Adipocyte (in vitro differentiated cells): ENCODE data around the gene ELMO1.
A peak's percentile ranks its signal among the peaks of the same experiment; 100 is the strongest.

Experiments
- DNase-seq: peaks from one replicate; pipeline ENCODE4 v3.0.0-alpha.2; 2015; ENCODE audit warnings: low read depth
- H3K27me3 ChIP-seq: replicated peaks from 2 replicates; pipeline ENCODE4 v1.7.0; 2013; ENCODE audit warnings: mild to moderate bottlenecking, low read length, moderate library complexity; ENCODE audit not compliant: control insufficient read depth, insufficient read depth
- H3K36me3 ChIP-seq: 2 replicates; pipeline ENCODE4 v1.7.0; 2013; ENCODE audit warnings: low read length, mild to moderate bottlenecking, moderate library complexity; ENCODE audit not compliant: control insufficient read depth, insufficient read depth, severe bottlenecking
- H3K4me1 ChIP-seq: 2 replicates; pipeline ENCODE4 v1.7.0; 2013; ENCODE audit warnings: mild to moderate bottlenecking, low read length, moderate library complexity; ENCODE audit not compliant: control insufficient read depth, insufficient read depth
- H3K4me3 ChIP-seq: 2 replicates; pipeline ENCODE4 v1.7.0; 2013; ENCODE audit warnings: mild to moderate bottlenecking, low read length, moderate library complexity
- H3K9ac ChIP-seq: 2 replicates; pipeline ENCODE4 v1.7.0; 2013; ENCODE audit warnings: mild to moderate bottlenecking, low read length, moderate library complexity
- H3K9me3 ChIP-seq: 2 replicates; pipeline ENCODE4 v1.7.0; 2013; ENCODE audit warnings: mild to moderate bottlenecking, low read length, moderate library complexity; ENCODE audit not compliant: control insufficient read depth

ELMO1 gene

GRCh38 chr7:37462138-37462537, 13.5 kb upstream of the ELMO1 start:
- Histone ChIP-seq H3K4me3 (no peak overlapping the region), H3K27me3 (peaks cover 8% of the 10 kb centered on the region), H3K9ac (no peak overlapping the region), H3K36me3 (no peaks in the 10 kb centered on the region), H3K9me3 (no peaks in the 10 kb centered on the region), H3K4me1 (no peaks in the 10 kb centered on the region)
- DNase-seq = no peak

- H3K4me1 ChIP-seq = no peaks in the 10 kb centered on the region
- H3K36me3 ChIP-seq = no peaks in the 10 kb centered on the region
- DNase-seq = no peak
- no peak overlapping the region for H3K9ac ChIP-seq
- H3K9me3 ChIP-seq = peaks cover 4% of the 10 kb centered on the region
- peaks cover 28% of the 10 kb centered on the region for H3K27me3 ChIP-seq
- no peak overlapping the region for H3K4me3 ChIP-seq
Measured at GRCh38 chr7:37455081-37455480, 6.4 kb upstream of the ELMO1 start.

- no peak for DNase-seq
- no peaks in the 10 kb centered on the region for H3K36me3 ChIP-seq
- no peak overlapping the region for H3K4me3 ChIP-seq
- H3K9me3 ChIP-seq = peaks cover 4% of the 10 kb centered on the region
- no peaks in the 10 kb centered on the region for H3K4me1 ChIP-seq
- peaks cover 32% of the 10 kb centered on the region for H3K27me3 ChIP-seq
- no peak overlapping the region for H3K9ac ChIP-seq
Measured at GRCh38 chr7:37452346-37452745, 3.7 kb upstream of the ELMO1 start.

GRCh38 chr7:37450035-37450434, 1.4 kb upstream of the ELMO1 start:
- peaks cover 4% of the 10 kb centered on the region for H3K9me3 ChIP-seq
- no peak for DNase-seq
- peaks cover 32% of the 10 kb centered on the region for H3K27me3 ChIP-seq
- no peak overlapping the region for H3K4me3 ChIP-seq
- H3K4me1 ChIP-seq = no peaks in the 10 kb centered on the region
- no peaks in the 10 kb centered on the region for H3K36me3 ChIP-seq
- no peak overlapping the region for H3K9ac ChIP-seq

- DNase-seq = no peak
- H3K4me3 ChIP-seq = no peak overlapping the region
- H3K4me1 ChIP-seq = no peaks in the 10 kb centered on the region
- H3K9ac ChIP-seq = no peak overlapping the region
- no peaks in the 10 kb centered on the region for H3K36me3 ChIP-seq
- peaks cover 4% of the 10 kb centered on the region for H3K9me3 ChIP-seq
- peaks cover 32% of the 10 kb centered on the region for H3K27me3 ChIP-seq
Measured at GRCh38 chr7:37449621-37450020, 957 bp upstream of the ELMO1 start.

GRCh38 chr7:37448011-37448635, 541 bp downstream of the ELMO1 start:
- peak overlapping the region; percentile 66 for H3K9ac ChIP-seq
- H3K4me1 ChIP-seq = no peaks in the 10 kb centered on the region
- H3K4me3 ChIP-seq = peak overlapping the region; percentile 80
- no peaks in the 10 kb centered on the region for H3K36me3 ChIP-seq
- H3K27me3 ChIP-seq = peaks cover 32% of the 10 kb centered on the region
- DNase-seq = peak; percentile 2
- H3K9me3 ChIP-seq = no peaks in the 10 kb centered on the region

- H3K9me3 ChIP-seq = no peaks in the 10 kb centered on the region
- no peak for DNase-seq
- H3K4me3 ChIP-seq = no peak overlapping the region
- peaks cover 33% of the 10 kb centered on the region for H3K27me3 ChIP-seq
- no peak overlapping the region for H3K9ac ChIP-seq
- no peaks in the 10 kb centered on the region for H3K36me3 ChIP-seq
- no peaks in the 10 kb centered on the region for H3K4me1 ChIP-seq
Measured at GRCh38 chr7:37446371-37446770, 2.3 kb downstream of the ELMO1 start.

GRCh38 chr7:37445790-37446189, 2.9 kb downstream of the ELMO1 start:
- Histone ChIP-seq H3K9ac (no peak overlapping the region), H3K9me3 (no peaks in the 10 kb centered on the region), H3K36me3 (no peaks in the 10 kb centered on the region), H3K27me3 (peaks cover 28% of the 10 kb centered on the region), H3K4me3 (no peak overlapping the region), H3K4me1 (no peaks in the 10 kb centered on the region)
- no peak for DNase-seq

GRCh38 chr7:37445064-37445723, 3.5 kb downstream of the ELMO1 start:
- H3K36me3 ChIP-seq = no peaks in the 10 kb centered on the region
- no peaks in the 10 kb centered on the region for H3K4me1 ChIP-seq
- no peak overlapping the region for H3K4me3 ChIP-seq
- H3K9me3 ChIP-seq = no peaks in the 10 kb centered on the region
- no peak for DNase-seq
- H3K27me3 ChIP-seq = peaks cover 24% of the 10 kb centered on the region
- H3K9ac ChIP-seq = no peak overlapping the region

GRCh38 chr7:37443627-37444026, 5.0 kb downstream of the ELMO1 start:
- H3K36me3 ChIP-seq = no peaks in the 10 kb centered on the region
- H3K9ac ChIP-seq = no peak overlapping the region
- H3K4me1 ChIP-seq = no peaks in the 10 kb centered on the region
- no peak overlapping the region for H3K4me3 ChIP-seq
- no peak for DNase-seq
- H3K9me3 ChIP-seq = no peaks in the 10 kb centered on the region
- H3K27me3 ChIP-seq = peaks cover 10% of the 10 kb centered on the region

GRCh38 chr7:37442268-37442667, 6.4 kb downstream of the ELMO1 start:
- peaks cover 10% of the 10 kb centered on the region for H3K27me3 ChIP-seq
- H3K4me3 ChIP-seq = no peak overlapping the region
- H3K9ac ChIP-seq = no peak overlapping the region
- DNase-seq = no peak
- no peaks in the 10 kb centered on the region for H3K36me3 ChIP-seq
- H3K4me1 ChIP-seq = no peaks in the 10 kb centered on the region
- no peaks in the 10 kb centered on the region for H3K9me3 ChIP-seq

- Histone ChIP-seq H3K9ac (no peak overlapping the region), H3K36me3 (no peaks in the 10 kb centered on the region), H3K4me3 (no peak overlapping the region), H3K4me1 (no peaks in the 10 kb centered on the region), H3K27me3 (peaks cover 10% of the 10 kb centered on the region), H3K9me3 (no peaks in the 10 kb centered on the region)
- no peak for DNase-seq
Measured at GRCh38 chr7:37441816-37442215, 6.8 kb downstream of the ELMO1 start.
